Naive B cell (primary cell): ENCODE data around the gene C2CD2L. TPM values are rescaled to one million over a fixed set of nuclear protein-coding genes. Genes with fewer than 3 reads are reported as not detected.
"Not testable (repeated sequence)": the region's sequence is repeated elsewhere in the genome, so short reads cannot be mapped to it uniquely, and the experiment has no call there.

ENCODE experiments used
- ATAC-seq, 2 donors: fragments of 150-1000 bp; cut with Tn5 transposase; 2 replicates each; pipeline ENCODE4 v1.10.0; 2021; ENCODE audit warnings: low read depth in 2 of 2, mild to moderate bottlenecking in 2 of 2, moderate library complexity in 2 of 2
- DNase-seq: peaks from one replicate; pipeline ENCODE4 v3.0.0; 2022
- H3K27ac Mint-ChIP-seq, 6 donors: one replicate each; pipeline ENCODE4 v1.8.0; 2020 to 2022; ENCODE audit warnings: mild to moderate bottlenecking in 6 of 6, mixed read lengths in 6 of 6, moderate library complexity in 5 of 6, inconsistent platforms in 2 of 6
- H3K27me3 Mint-ChIP-seq, 3 donors: one replicate each; pipeline ENCODE4 v1.8.0; 2021 to 2022; ENCODE audit warnings: mixed read lengths in 3 of 3, mild to moderate bottlenecking in 1 of 3
- H3K36me3 Mint-ChIP-seq, 2 donors: one replicate each; pipeline ENCODE4 v1.8.0; 2020 to 2022; ENCODE audit warnings: mixed read lengths in 2 of 2, inconsistent platforms in 1 of 2, mild to moderate bottlenecking in 1 of 2
- H3K4me1 Mint-ChIP-seq, 3 donors: one replicate each; pipeline ENCODE4 v1.8.0; 2020 to 2022; ENCODE audit warnings: mixed read lengths in 3 of 3, inconsistent platforms in 1 of 3, mild to moderate bottlenecking in 1 of 3, moderate library complexity in 1 of 3
- H3K4me3 Mint-ChIP-seq, 8 donors: one replicate each; pipeline ENCODE4 v1.8.0; 2020 to 2022; ENCODE audit warnings: mild to moderate bottlenecking in 8 of 8, mixed read lengths in 8 of 8, moderate library complexity in 8 of 8, inconsistent platforms in 2 of 8
- H3K9me3 Mint-ChIP-seq, 7 donors: one replicate each; pipeline ENCODE4 v1.8.0; 2020 to 2022; ENCODE audit warnings: mixed read lengths in 7 of 7, mild to moderate bottlenecking in 5 of 7, inconsistent platforms in 2 of 7, moderate library complexity in 1 of 7
- polyA plus RNA-seq, 6 donors: library from polyadenylated mRNA; unstranded; fragments of 300-500 nt; fragmentation: Illumina TruSeq; gene quantifications; one replicate each; pipeline ENCODE4 v1.2.3, GENCODE V29; 2021; ENCODE audit warnings: low read depth in 6 of 6

Gene C2CD2L
- polyA plus RNA-seq, 6 donors from 2014 or later = 0.55 to 3.8 (median 2.0) TPM

DNA sequence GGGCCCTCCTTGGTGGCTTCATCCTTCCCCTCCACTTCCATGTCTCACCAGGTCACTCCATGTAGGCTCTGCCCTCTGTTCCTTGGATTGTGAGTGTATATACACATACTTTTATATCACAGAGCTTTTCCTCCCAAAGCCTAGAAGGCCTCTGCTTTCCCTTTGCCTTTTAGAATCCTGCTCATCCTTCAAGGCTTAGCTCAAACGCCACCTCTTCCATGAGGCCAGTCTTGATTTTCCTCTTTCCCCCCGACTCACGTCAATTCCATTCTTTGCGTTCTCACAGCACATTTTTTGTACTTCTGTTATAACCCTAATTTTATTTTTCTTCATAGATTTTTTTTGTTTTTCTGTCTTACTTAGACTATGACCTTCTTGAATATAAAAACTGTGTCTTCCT, 45.5 kb downstream of the C2CD2L start:
- peaks cover 0 to 2% (median 0%) of the 10 kb centered on the region in 7 donors for H3K9me3 Mint-ChIP-seq
- peaks cover 12 to 21% (median 19%) of the 10 kb centered on the region in 3 donors for H3K4me1 Mint-ChIP-seq
- H3K4me3 Mint-ChIP-seq = no peak overlapping the region
- no peaks in the 10 kb centered on the region for H3K36me3 Mint-ChIP-seq
- ATAC-seq (no peak), DNase-seq (no peak)
- H3K27me3 Mint-ChIP-seq = peaks cover 35 to 75% (median 62%) of the 10 kb centered on the region in 3 donors
- H3K27ac Mint-ChIP-seq = no peak overlapping the region

GRCh38 chr11:119153049-119153818, 46.1 kb downstream of the C2CD2L start:
- ATAC-seq = no peak
- no peak for DNase-seq
- Mint-ChIP-seq H3K4me3 (no peak overlapping the region), H3K9me3 (no peaks in the 10 kb centered on the region), H3K27ac (peak overlapping the region in 1 of 6 donors; percentile 87), H3K36me3 (no peaks in the 10 kb centered on the region), H3K4me1 (peaks cover 7 to 14% (median 14%) of the 10 kb centered on the region in 3 donors), H3K27me3 (peaks cover 28 to 69% (median 56%) of the 10 kb centered on the region in 3 donors)

DNA sequence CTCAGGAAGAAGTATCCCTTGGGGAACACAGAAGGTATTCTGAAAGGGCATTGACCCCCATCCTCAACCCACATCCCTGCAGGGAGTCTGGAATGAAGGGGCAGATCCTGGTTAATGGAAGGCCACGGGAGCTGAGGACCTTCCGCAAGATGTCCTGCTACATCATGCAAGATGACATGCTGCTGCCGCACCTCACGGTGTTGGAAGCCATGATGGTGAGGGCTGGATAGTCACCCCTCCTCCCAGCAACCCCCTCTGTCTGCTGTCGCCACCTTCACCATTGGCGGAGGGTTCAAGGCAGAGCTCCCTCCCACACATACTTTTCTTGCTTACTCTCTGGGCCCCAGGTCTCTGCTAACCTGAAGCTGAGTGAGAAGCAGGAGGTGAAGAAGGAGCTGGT, 47.0 kb downstream of the C2CD2L start:
- Mint-ChIP-seq H3K36me3 (no peaks in the 10 kb centered on the region), H3K9me3 (peaks cover 0 to 2% (median 0%) of the 10 kb centered on the region in 7 donors), H3K27me3 (peaks cover 24 to 73% (median 53%) of the 10 kb centered on the region in 3 donors), H3K4me1 (peaks cover 0 to 10% (median 9%) of the 10 kb centered on the region in 3 donors), H3K4me3 (no peak overlapping the region), H3K27ac (no peak overlapping the region)
- DNase-seq (no peak), ATAC-seq (no peak)

- Mint-ChIP-seq H3K9me3 (peaks cover 0 to 2% (median 0%) of the 10 kb centered on the region in 7 donors), H3K4me1 (peaks cover 0 to 6% (median 2%) of the 10 kb centered on the region in 3 donors), H3K36me3 (no peaks in the 10 kb centered on the region), H3K27me3 (peaks cover 18 to 61% (median 52%) of the 10 kb centered on the region in 3 donors), H3K4me3 (peak overlapping the region in 1 of 8 donors; percentile 31), H3K27ac (peak overlapping the region in 2 of 6 donors; percentile 39 to 49)
- ATAC-seq (no peak), DNase-seq (no peak)
Observed at GRCh38 chr11:119155733-119156492, 48.8 kb downstream of the C2CD2L start.

- no peak for DNase-seq
- H3K27ac Mint-ChIP-seq = no peak overlapping the region
- peaks cover 0 to 6% (median 2%) of the 10 kb centered on the region in 3 donors for H3K4me1 Mint-ChIP-seq
- H3K9me3 Mint-ChIP-seq = peaks cover 0 to 2% (median 0%) of the 10 kb centered on the region in 7 donors
- H3K4me3 Mint-ChIP-seq = no peak overlapping the region
- H3K36me3 Mint-ChIP-seq = no peaks in the 10 kb centered on the region
- ATAC-seq = no peak
- peaks cover 14 to 61% (median 46%) of the 10 kb centered on the region in 3 donors for H3K27me3 Mint-ChIP-seq
Observed at GRCh38 chr11:119156496-119156895, 49.4 kb downstream of the C2CD2L start.

DNA sequence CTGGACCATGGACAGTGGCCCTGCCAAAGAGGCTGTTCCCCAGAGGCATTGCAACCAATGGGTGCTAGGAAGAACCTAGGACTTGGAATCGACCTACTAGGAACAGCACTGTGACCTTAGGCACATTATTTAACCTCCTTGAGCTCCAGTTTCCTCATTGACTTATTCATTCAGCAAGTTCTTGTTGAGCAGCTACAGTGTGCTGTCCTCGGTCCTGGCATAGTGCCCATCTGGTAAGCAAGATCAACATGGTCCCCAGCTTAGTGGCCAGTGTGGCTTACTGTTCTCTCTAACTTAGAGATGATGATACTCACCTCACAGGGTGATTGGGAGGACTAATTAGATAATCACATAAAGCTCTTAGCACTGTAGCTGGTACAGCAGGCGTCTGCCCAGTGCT, 49.9 kb downstream of the C2CD2L start:
- H3K36me3 Mint-ChIP-seq = no peaks in the 10 kb centered on the region
- no peak for DNase-seq
- no peak overlapping the region for H3K4me3 Mint-ChIP-seq
- H3K4me1 Mint-ChIP-seq = peaks cover 0 to 6% (median 2%) of the 10 kb centered on the region in 3 donors
- no peak overlapping the region for H3K27ac Mint-ChIP-seq
- peaks cover 0 to 2% (median 0%) of the 10 kb centered on the region in 7 donors for H3K9me3 Mint-ChIP-seq
- no peak for ATAC-seq
- peaks cover 10 to 55% (median 43%) of the 10 kb centered on the region in 3 donors for H3K27me3 Mint-ChIP-seq

DNA sequence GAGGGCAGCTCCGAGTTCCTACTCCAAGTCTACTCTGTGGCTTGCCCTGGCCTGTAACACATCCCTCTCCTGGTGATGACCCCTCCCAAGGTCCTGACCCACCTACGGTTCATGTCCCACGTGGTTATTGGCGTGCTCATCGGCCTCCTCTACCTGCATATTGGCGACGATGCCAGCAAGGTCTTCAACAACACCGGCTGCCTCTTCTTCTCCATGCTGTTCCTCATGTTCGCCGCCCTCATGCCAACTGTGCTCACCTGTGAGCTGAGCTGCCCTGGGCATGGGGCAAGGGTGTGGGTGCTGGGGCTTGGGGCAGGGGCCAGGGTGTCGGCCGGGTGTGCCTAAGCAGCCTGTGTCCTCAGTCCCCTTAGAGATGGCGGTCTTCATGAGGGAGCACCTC, 51.3 kb downstream of the C2CD2L start:
- Mint-ChIP-seq H3K4me1 (peaks cover 0 to 6% (median 2%) of the 10 kb centered on the region in 3 donors), H3K27ac (no peak overlapping the region), H3K36me3 (no peaks in the 10 kb centered on the region), H3K4me3 (no peak overlapping the region), H3K27me3 (peaks cover 5 to 47% (median 31%) of the 10 kb centered on the region in 3 donors), H3K9me3 (peaks cover 0 to 2% (median 0%) of the 10 kb centered on the region in 7 donors)
- ATAC-seq = no peak
- DNase-seq = no peak

DNA sequence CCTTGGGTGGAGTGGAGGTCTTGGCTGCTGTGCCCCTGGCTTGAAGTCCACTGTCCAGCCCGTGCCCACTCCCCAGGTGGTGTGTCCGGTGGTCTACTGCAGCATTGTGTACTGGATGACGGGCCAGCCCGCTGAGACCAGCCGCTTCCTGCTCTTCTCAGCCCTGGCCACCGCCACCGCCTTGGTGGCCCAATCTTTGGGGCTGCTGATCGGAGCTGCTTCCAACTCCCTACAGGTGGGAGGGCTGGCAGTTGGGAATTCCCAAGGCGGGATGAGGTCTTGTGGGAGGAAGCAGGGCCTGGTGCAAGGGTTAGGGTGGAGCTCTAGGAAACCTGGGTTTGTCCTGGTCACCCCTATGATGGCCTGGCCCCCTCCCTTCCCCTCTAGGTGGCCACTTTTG, 53.0 kb downstream of the C2CD2L start:
- Mint-ChIP-seq H3K4me1 (peaks cover 0 to 6% (median 2%) of the 10 kb centered on the region in 3 donors), H3K4me3 (no peak overlapping the region), H3K27ac (no peak overlapping the region), H3K36me3 (no peaks in the 10 kb centered on the region), H3K9me3 (peaks cover 0 to 2% (median 0%) of the 10 kb centered on the region in 7 donors), H3K27me3 (peaks cover 5 to 32% (median 17%) of the 10 kb centered on the region in 3 donors)
- DNase-seq (no peak), ATAC-seq (no peak)

- Mint-ChIP-seq H3K27ac (peak overlapping the region in 1 of 6 donors; percentile 81), H3K36me3 (no peaks in the 10 kb centered on the region), H3K4me1 (no peaks in the 10 kb centered on the region), H3K27me3 (peaks cover 0 to 18% (median 0%) of the 10 kb centered on the region in 3 donors), H3K4me3 (no peak overlapping the region), H3K9me3 (peaks cover 0 to 2% (median 0%) of the 10 kb centered on the region in 7 donors)
- ATAC-seq (no peak), DNase-seq (no peak)
Observed at GRCh38 chr11:119161871-119162270, 54.7 kb downstream of the C2CD2L start.

GRCh38 chr11:119166368-119167076, 59.4 kb downstream of the C2CD2L start:
- H3K27me3 Mint-ChIP-seq = peaks cover 0 to 5% (median 0%) of the 10 kb centered on the region in 3 donors
- no peak overlapping the region for H3K27ac Mint-ChIP-seq
- peak overlapping the region in 2 of 8 donors; percentile 5 to 43 for H3K4me3 Mint-ChIP-seq
- ATAC-seq = no peak
- no peaks in the 10 kb centered on the region for H3K9me3 Mint-ChIP-seq
- no peaks in the 10 kb centered on the region for H3K36me3 Mint-ChIP-seq
- peaks cover 3 to 5% (median 4%) of the 10 kb centered on the region in 3 donors for H3K4me1 Mint-ChIP-seq
- DNase-seq = no peak

GRCh38 chr11:119167077-119167458, 59.9 kb downstream of the C2CD2L start:
- H3K9me3 Mint-ChIP-seq = not testable (repeated sequence)

DNA sequence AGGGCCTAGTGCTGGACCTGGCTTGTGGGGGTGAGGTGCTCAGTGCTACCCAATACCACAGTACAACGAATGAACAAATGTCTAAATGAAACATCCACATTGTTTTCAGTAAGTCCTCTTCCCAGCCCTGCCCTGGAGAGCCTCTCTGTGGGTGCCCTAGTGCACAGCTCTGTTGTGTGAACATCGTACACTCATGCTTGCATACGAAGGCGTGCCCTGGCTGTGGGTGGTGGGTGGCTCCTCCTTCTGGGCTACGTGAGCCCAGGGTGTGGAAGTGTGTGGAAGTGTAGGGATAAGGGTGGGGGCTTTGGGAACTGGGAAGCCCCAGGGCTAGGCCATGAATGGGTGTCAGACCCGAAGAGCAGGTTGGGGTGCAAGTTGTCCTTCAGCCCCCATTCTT, 60.8 kb downstream of the C2CD2L start:
- peak overlapping the region; percentile 50 to 92 (median 82) for H3K4me3 Mint-ChIP-seq
- H3K27ac Mint-ChIP-seq = peak overlapping the region in 3 of 6 donors; percentile 62 to 81 (median 78)
- H3K27me3 Mint-ChIP-seq = no peaks in the 10 kb centered on the region
- H3K36me3 Mint-ChIP-seq = no peaks in the 10 kb centered on the region
- no peak for ATAC-seq
- H3K9me3 Mint-ChIP-seq = no peaks in the 10 kb centered on the region
- peaks cover 3 to 5% (median 4%) of the 10 kb centered on the region in 3 donors for H3K4me1 Mint-ChIP-seq
- DNase-seq = no peak

More at GRCh38 chr11:119167077-119167458, 59.9 kb downstream of the C2CD2L start:
- not testable (repeated sequence) for H3K27me3 Mint-ChIP-seq, H3K4me1 Mint-ChIP-seq, DNase-seq, H3K36me3 Mint-ChIP-seq, ATAC-seq
- Mint-ChIP-seq H3K4me3 (peak overlapping the region in 2 of 8 donors; percentile 5 to 29), H3K27ac (peak overlapping the region in 1 of 6 donors; percentile 24)
